Measurements from ENCODE around the gene C1QTNF5. TPM values are rescaled to one million over a fixed set of nuclear protein-coding genes. Genes with fewer than 3 reads are reported as not detected.
A peak's percentile ranks its signal among the peaks of the same experiment; 100 is the strongest.

C1QTNF5 gene
- total and polyA plus RNA-seq, 2 of the 8 experiments (the other 6 are each of a cell fraction or from before 2014, with no cell fraction given) = 2.2 to 2.7 TPM

- FAIRE-seq = no peak
- H2AFZ ChIP-seq (ENCODE audit: low read length) = no peak overlapping the region
- no peak overlapping the region for H4K91ac ChIP-seq (replicated peaks; ENCODE audit: insufficient read length, low read length)
- CTCF ChIA-PET (ENCODE audit: partially characterized antibody) = interaction anchor here (0.7 to 20.0 kb wide), 6 partner anchors 15 to 788 kb away, joined by 3 to 415 read pairs (median 6); partner anchors contain the start of gene MCAM
- no peak overlapping the region for H3K18ac ChIP-seq (ENCODE audit: extremely low read depth, low read length)
- H3K56ac ChIP-seq (replicated peaks; ENCODE audit: insufficient read length, low read depth, low read length) = no peak overlapping the region
- H3K23ac ChIP-seq (ENCODE audit: insufficient read length) = no peak overlapping the region
- WGBS, 2 experiments (ENCODE audit: extremely low coverage in 1 of 2, insufficient coverage in 1 of 2, insufficient read length in 1 of 2, insufficient replicate concordance in 2 of 2, low coverage in 1 of 2, low lambda C conversion rate in 2 of 2, missing lambda C conversion rate in 1 of 2) = 90% methylated on average over 27 of the region's 30 CpGs; no CpG with 5 or more reads in 1 of the 2 experiments
- peaks cover 7 to 23% (median 19%) of the 10 kb centered on the region in 4 experiments for H3K27me3 ChIP-seq (replicated peaks in 1 of 4; ENCODE audit: control insufficient read depth in 3 of 4, extremely low read depth in 1 of 4, insufficient read depth in 3 of 4, low read length in 3 of 4)
- no peak for DNase-seq (ENCODE audit: low read depth in 1 of 2, low spot score in 2 of 2)
- peak overlapping the region; percentile 35 for H3K4ac ChIP-seq (replicated peaks; ENCODE audit: insufficient read length, low read depth, low read length)
- H3K4me2 ChIP-seq (ENCODE audit: insufficient read depth in 1 of 2, low read depth in 2 of 2, low read length in 2 of 2) = peak overlapping the region; percentile 96 to 98; a peak in 3 of 4 replicates
- H3K14ac ChIP-seq (ENCODE audit: insufficient read length) = no peak overlapping the region
- H2BK20ac ChIP-seq (ENCODE audit: low read length) = no peak overlapping the region
- H2BK12ac ChIP-seq (ENCODE audit: low read depth, low read length) = peak overlapping the region; percentile 23; the same call in 1 of the 2 replicates
- H3K36me3 ChIP-seq (ENCODE audit: control insufficient read depth in 2 of 4, insufficient read depth in 4 of 4, low read length in 3 of 4) = peaks cover 0 to 6% (median 2%) of the 10 kb centered on the region in 4 experiments; a peak in 1 of 8 replicates
- peaks cover 5 to 29% (median 20%) of the 10 kb centered on the region in 4 experiments for H3K4me1 ChIP-seq (replicated peaks in 1 of 4; ENCODE audit: control insufficient read depth in 3 of 4, insufficient read depth in 4 of 4, low read length in 3 of 4)
- no peak for TF ChIP-seq MAX (IDR thresholded peaks at IDR 0.05)
- no peak for TF ChIP-seq CREB1 (IDR thresholded peaks at IDR 0.05)
- no peak for TF ChIP-seq SP4 (IDR thresholded peaks at IDR 0.05; ENCODE audit: low read length)
- TF ChIP-seq FOSL1 (IDR thresholded peaks at IDR 0.05; ENCODE audit: insufficient read depth, low read depth, low read length) = no peak
- TF ChIP-seq SP1 (IDR thresholded peaks at IDR 0.05; ENCODE audit: low read depth, low read length) = no peak
- no peak for TF ChIP-seq HDAC2 (IDR thresholded peaks at IDR 0.05; ENCODE audit: borderline replicate concordance in 1 of 2, low read depth in 2 of 2, low read length in 2 of 2)
- no peak overlapping the region for H4K5ac ChIP-seq (ENCODE audit: insufficient read length, low read depth, low read length)
- H3K23me2 ChIP-seq (ENCODE audit: low read depth, low read length) = peaks cover 17% of the 10 kb centered on the region; the same call in 1 of the 2 replicates
- H2AK5ac ChIP-seq (ENCODE audit: low read depth, low read length) = no peak overlapping the region; the same call in 1 of the 2 replicates
- no peak overlapping the region for H2BK15ac ChIP-seq (ENCODE audit: low read length)
- H3K79me2 ChIP-seq (ENCODE audit: control insufficient read depth in 1 of 2, insufficient read depth in 2 of 2, low read length in 2 of 2) = peaks cover 5 to 26% of the 10 kb centered on the region in 2 experiments; a peak in 3 of 4 replicates
- peaks cover 12% of the 10 kb centered on the region for H3K79me1 ChIP-seq (ENCODE audit: low read depth, low read length)
- peak overlapping the region; percentile 92 to 96 (median 96); a peak in 6 of 8 replicates for H3K4me3 ChIP-seq (ENCODE audit: extremely low read depth in 1 of 4, insufficient read depth in 2 of 4, low read depth in 3 of 4, low read length in 4 of 4)
- H3K9ac ChIP-seq (replicated peaks in 1 of 4; ENCODE audit: extremely low read depth in 1 of 4, low read depth in 3 of 4, low read length in 3 of 4) = no peak overlapping the region
- 0 out of 2 replicates have a peak overlapping the region, but pooled peaks have one; percentile 24 for H2BK5ac ChIP-seq (ENCODE audit: low read depth, low read length)
- H2BK120ac ChIP-seq (replicated peaks; ENCODE audit: low read depth, low read length) = no peak overlapping the region
- H4K8ac ChIP-seq (ENCODE audit: extremely low read depth, insufficient read depth, low read length) = no peak overlapping the region
- POLR2A ChIA-PET (ENCODE audit: partially characterized antibody) = interaction anchor here (2.6 to 3.9 kb wide), 4 partner anchors 13 to 20 kb away, joined by 15 to 29 read pairs (median 24); partner anchors contain the start of gene MCAM
- H3K27ac ChIP-seq (ENCODE audit: low read depth, low read length) = no peak overlapping the region; the same call in 1 of the 2 replicates
- H4K20me1 ChIP-seq (replicated peaks in 1 of 2; ENCODE audit: control insufficient read depth in 1 of 2, insufficient read depth in 2 of 2, low read length in 2 of 2) = peaks cover 3 to 12% of the 10 kb centered on the region in 2 experiments
- H3K9me3 ChIP-seq (ENCODE audit: insufficient read depth in 2 of 2, low read depth in 1 of 2, low read length in 1 of 2) = no peaks in the 10 kb centered on the region
These were observed 4.8 kb downstream of the C1QTNF5 start for GRCh38 chr11:119335655-119336543.

All from H1 (cell line).